ENCODE data around the gene ANKRD26.

The ANKRD26 gene

DNA sequence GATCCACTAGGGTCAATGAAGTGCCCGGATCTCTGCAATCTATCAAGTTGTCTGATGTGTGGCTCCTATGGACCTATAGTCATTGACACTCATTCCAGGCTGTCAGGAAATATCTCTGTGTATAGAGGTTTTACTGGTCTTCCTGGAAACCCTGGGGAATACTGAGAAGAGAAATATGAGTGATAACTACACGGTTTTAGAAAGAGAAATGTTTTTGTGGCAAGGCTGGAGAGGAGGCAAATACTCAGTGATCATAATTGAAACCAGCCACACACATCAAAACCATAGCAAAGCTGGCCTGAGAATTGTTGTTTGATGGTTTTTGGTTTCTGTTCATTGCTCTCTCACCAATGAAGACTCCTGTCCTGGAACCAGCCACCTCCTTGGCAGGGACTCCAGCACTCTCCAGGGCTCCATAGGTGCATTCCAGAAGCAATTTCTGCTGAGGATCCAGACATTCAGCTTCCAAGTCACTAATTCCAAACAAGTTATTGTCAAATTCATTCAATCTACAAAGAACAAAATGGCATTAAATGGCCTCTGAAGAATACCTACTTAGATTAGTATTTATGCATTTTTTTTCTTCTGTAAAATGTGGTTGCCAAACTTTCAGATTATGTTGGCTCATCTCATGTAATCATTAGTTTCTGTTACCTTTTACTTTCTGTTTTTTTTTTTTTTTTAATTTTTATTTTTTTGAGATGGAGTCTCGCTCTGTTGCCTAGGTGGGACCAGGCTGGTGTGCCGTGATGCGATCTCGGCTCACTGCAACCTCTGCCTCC lies 131.0 kb downstream of the ANKRD26 start:
- no peak overlapping the region for H3K4me3 ChIP-seq (ENCODE audit: low read depth, low read length)
- peak; percentile 30 for DNase-seq (ENCODE audit: low read depth)
- TF ChIP-seq, protein P1, sequence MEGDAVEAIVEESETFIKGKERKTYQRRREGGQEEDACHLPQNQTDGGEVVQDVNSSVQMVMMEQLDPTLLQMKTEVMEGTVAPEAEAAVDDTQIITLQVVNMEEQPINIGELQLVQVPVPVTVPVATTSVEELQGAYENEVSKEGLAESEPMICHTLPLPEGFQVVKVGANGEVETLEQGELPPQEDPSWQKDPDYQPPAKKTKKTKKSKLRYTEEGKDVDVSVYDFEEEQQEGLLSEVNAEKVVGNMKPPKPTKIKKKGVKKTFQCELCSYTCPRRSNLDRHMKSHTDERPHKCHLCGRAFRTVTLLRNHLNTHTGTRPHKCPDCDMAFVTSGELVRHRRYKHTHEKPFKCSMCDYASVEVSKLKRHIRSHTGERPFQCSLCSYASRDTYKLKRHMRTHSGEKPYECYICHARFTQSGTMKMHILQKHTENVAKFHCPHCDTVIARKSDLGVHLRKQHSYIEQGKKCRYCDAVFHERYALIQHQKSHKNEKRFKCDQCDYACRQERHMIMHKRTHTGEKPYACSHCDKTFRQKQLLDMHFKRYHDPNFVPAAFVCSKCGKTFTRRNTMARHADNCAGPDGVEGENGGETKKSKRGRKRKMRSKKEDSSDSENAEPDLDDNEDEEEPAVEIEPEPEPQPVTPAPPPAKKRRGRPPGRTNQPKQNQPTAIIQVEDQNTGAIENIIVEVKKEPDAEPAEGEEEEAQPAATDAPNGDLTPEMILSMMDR (IDR thresholded peaks at IDR 0.05; ENCODE audit: low read depth, low read length, missing control alignments) = no peak

DNA sequence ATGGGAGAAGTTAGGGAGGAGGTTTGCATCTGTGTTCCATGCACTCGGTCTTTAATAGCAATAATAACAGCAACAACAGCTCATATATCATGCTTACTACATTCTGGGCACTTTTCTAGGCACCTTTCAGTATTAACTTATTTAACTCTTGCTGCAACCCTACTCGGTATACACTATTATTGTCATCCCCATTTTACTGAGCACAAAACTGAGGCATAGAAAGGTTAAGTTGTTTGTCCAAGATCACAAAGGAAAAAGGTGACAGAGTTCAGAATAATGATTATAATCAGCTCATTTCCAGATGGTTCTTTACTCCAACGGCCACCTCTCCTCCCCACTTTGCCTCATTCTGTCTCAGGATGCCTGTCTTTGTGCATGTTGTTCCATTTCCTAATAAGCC lies 137.5 kb downstream of the ANKRD26 start:
- TF ChIP-seq, protein P1 (IDR thresholded peaks at IDR 0.05; ENCODE audit: low read depth, low read length, missing control alignments) = no peak
- no peak overlapping the region for H3K4me3 ChIP-seq (ENCODE audit: low read depth, low read length)
- DNase-seq (ENCODE audit: low read depth) = no peak

DNA sequence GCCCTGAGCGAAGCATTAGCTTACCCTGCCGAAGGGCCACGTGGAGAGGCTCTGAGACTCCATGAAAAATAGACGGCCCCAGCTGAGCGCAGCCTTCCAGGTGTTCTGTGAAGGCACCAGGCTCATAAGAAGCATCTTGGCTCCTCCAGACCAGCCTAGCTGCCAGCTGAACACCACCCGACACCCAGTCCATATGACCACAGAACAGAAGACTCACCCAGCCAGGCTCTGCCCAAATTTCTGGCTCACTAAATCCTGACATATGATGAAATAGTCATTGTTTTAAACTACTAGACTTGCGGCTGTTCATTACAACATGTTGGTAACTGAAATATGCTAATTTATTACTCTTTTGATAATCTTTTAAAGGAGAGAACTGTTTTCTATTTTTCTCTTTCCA lies 140.0 kb downstream of the ANKRD26 start:
- H3K4me3 ChIP-seq (ENCODE audit: low read depth, low read length) = no peak overlapping the region
- no peak for DNase-seq (ENCODE audit: low read depth)
- TF ChIP-seq, protein P1 (IDR thresholded peaks at IDR 0.05; ENCODE audit: low read depth, low read length, missing control alignments) = no peak

DNA sequence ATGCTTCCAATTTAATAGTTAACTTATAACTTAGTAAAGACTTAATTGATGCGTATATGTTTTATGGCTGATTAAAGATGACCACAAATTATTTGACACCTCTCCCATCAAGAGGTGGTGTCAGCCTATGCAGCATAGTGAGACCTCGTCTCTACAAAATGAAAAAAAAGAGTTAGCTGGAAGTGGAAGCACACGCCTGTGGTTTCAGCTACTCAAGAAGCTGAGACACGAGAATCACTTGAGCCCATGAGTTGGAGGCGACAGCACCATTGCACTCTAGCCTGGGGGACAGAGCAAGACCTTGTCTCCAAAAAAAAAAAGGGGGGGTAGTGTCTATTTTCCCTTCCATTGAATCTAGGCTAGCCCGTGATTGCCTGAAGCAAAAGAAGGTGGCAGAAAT lies 140.5 kb downstream of the ANKRD26 start:
- no peak overlapping the region for H3K4me3 ChIP-seq (ENCODE audit: low read depth, low read length)
- TF ChIP-seq, protein P1 (IDR thresholded peaks at IDR 0.05; ENCODE audit: low read depth, low read length, missing control alignments) = no peak

More for the DNA sequence above, 140.5 kb downstream of the ANKRD26 start:
- DNase-seq (ENCODE audit: low read depth) = no peak
